GM19351 (cell line): ENCODE data around the gene TRAP1.
"Not testable (repeated sequence)": the region's sequence is repeated elsewhere in the genome, so short reads cannot be mapped to it uniquely, and the experiment has no call there.

Experiments
- ATAC-seq: cut with Tn5 transposase; IDR thresholded peaks from one replicate; pipeline ENCODE4 v1.9.1; 2021; ENCODE audit warnings: mild to moderate bottlenecking, moderate library complexity; ENCODE audit not compliant: unreplicated experiment

TRAP1 gene

GRCh38 chr16:3674513-3675295, 42.6 kb downstream of the TRAP1 start:
- ATAC-seq: no peak

- ATAC-seq: no peak
Measured at GRCh38 chr16:3673676-3674377, 43.5 kb downstream of the TRAP1 start.

GRCh38 chr16:3673201-3673600, 44.1 kb downstream of the TRAP1 start:
- ATAC-seq: no peak

- ATAC-seq: no peak
Measured at GRCh38 chr16:3672571-3673041, 44.7 kb downstream of the TRAP1 start.

- no peak for ATAC-seq
Measured at GRCh38 chr16:3671424-3671823, 45.9 kb downstream of the TRAP1 start.

- ATAC-seq: no peak
Measured at GRCh38 chr16:3670711-3671110, 46.6 kb downstream of the TRAP1 start.

- ATAC-seq: no peak
Measured at GRCh38 chr16:3669082-3669481, 48.2 kb downstream of the TRAP1 start.

GRCh38 chr16:3668626-3669025, 48.7 kb downstream of the TRAP1 start:
- no peak for ATAC-seq

- no peak for ATAC-seq
Measured at GRCh38 chr16:3665508-3665907, 51.8 kb downstream of the TRAP1 start.

GRCh38 chr16:3664187-3664896, 53.0 kb downstream of the TRAP1 start:
- no peak for ATAC-seq

GRCh38 chr16:3662601-3663000, 54.7 kb downstream of the TRAP1 start:
- ATAC-seq: no peak

- ATAC-seq: no peak
Measured at GRCh38 chr16:3661922-3662321, 55.4 kb downstream of the TRAP1 start.

- no peak for ATAC-seq
Measured at GRCh38 chr16:3661311-3661710, 56.0 kb downstream of the TRAP1 start.

- no peak for ATAC-seq
Measured at GRCh38 chr16:3659251-3659650, 58.1 kb downstream of the TRAP1 start.

GRCh38 chr16:3656491-3657468, 60.5 kb downstream of the TRAP1 start:
- no peak for ATAC-seq

- ATAC-seq: not testable (repeated sequence)
Measured at GRCh38 chr16:3656160-3656490, 61.2 kb downstream of the TRAP1 start.

- ATAC-seq: no peak
Measured at GRCh38 chr16:3655396-3656159, 61.7 kb downstream of the TRAP1 start.

- no peak for ATAC-seq
Measured at GRCh38 chr16:3655030-3655395, 62.3 kb downstream of the TRAP1 start.

GRCh38 chr16:3654249-3654991, 62.9 kb downstream of the TRAP1 start, which contains the start of gene DNASE1:
Gene DNASE1 (plus strand): TSS chr16:3654691. CDS start chr16:3655374, 683 bp downstream.
- peak; percentile 47 for ATAC-seq
